GM21515 (cell line): ENCODE data around the gene GLIS1.
"Not testable (repeated sequence)": the region's sequence is repeated elsewhere in the genome, so short reads cannot be mapped to it uniquely, and the experiment has no call there.

ENCODE experiments used
- ATAC-seq: cut with Tn5 transposase; IDR thresholded peaks from one replicate; pipeline ENCODE4 v1.9.1; 2021; ENCODE audit not compliant: unreplicated experiment

GLIS1 gene

GRCh38 chr1:53567851-53568250 is 171.1 kb downstream of the GLIS1 start:
- no peak for ATAC-seq

DNA sequence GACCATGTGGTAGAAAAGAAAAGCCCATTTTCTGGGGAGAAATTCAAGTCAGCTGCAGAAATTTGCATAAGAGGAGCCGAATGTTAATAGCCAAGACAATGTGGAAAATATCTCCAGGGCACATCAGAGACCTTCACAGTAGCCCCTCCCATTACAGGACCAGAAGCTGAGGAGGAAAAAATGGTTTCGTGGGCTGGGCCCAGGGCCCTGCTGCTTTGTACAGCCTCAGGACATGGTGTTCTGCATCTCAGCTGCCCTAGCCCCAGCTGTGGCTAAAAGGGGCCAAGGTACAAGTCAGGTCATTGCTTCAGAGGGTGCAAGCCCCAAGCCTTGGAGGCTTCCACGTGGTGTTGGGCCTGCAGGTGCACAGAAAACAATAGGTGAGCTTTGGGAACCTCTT is 171.5 kb downstream of the GLIS1 start:
- ATAC-seq: no peak

- no peak for ATAC-seq
Observed at GRCh38 chr1:53563611-53564010, 175.4 kb downstream of the GLIS1 start.

- ATAC-seq: no peak
Observed at GRCh38 chr1:53562981-53563379, 176.0 kb downstream of the GLIS1 start.

DNA sequence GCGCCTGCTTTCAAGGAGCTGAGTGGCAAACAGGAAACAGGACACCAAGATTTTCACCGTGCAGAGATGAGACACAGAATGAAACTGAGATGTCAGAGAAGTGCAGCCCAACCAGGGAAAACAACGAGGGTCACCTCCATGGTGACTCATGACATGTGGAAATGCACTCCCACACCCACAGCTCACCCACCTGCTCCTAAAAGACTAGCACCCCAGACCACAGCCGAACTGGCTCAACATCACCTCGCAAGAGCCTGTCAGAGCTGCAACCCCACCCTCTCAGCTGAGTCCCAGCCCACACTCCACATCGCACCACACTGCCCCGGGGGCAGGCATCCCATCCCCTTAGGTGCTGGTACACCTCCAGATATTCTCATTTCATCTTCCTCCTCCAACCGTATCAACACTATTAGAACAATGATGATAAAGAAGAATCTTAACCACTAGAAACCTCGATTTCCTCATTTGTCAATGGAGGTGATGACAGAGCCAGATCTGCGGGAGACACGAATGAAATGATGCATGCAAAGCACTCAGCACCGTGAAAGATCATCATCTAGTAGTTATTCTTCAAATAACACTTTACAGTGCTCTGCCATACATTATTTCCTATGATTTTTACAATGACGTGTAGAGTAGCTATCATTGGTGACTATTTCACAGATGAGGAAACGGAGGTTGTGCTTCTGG is 176.5 kb downstream of the GLIS1 start:
- no peak for ATAC-seq

DNA sequence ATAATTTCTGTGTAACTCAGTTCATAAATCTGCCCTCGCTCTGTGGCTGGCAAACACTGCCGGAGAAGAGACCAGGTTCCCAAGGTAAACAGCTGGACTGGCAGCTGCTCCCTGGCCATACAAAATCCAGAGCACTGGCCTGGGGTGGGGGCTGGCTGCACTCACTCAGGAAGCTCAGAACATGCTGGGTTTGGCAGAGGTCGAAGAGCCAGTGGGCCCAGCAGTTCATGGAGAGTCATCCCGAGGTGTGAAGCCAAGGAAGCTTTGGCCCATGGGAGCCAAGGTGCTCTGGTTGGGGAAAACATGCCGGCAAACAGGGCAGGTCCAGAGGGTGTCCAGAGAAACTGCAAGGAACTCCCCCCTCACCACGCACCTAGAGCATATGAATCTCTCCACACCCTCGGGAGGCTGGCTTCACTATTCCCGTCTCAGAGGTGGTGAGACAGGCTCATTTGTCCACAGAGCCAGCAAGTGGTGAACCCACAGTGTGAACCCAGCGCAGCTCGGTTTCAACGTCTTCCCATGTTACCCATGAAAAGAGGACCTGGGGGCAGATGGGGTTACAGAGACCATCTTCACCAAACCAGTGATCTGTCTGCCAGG is 177.4 kb downstream of the GLIS1 start:
- ATAC-seq: no peak

GRCh38 chr1:53560581-53561502 is 178.1 kb downstream of the GLIS1 start:
- ATAC-seq: no peak

GRCh38 chr1:53559854-53560580 is 178.9 kb downstream of the GLIS1 start:
- ATAC-seq: no peak

DNA sequence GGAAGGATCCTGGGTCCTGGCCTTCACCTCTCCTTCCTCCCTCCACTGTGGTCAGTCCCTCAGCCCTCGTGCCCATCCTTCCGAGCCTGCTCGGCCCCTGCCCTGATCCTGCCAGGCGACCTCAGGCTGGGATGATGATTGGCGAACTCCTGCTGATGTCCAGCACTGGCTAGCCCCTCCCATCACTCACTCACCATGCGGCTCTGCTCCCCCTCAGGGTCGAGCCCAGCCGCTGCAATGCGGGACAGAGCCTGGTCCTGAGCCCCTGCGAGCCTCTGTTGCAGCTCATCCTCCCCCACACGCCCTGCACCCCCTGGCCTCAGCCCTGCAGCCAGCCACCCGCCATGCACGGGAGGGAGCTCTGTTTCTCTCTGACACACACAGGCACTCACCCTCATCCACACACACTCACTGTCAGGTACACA is 179.6 kb downstream of the GLIS1 start:
- ATAC-seq: no peak

GRCh38 chr1:53558739-53559315 is 180.1 kb downstream of the GLIS1 start:
- no peak for ATAC-seq

- ATAC-seq: no peak
Observed at GRCh38 chr1:53557830-53558738, 180.9 kb downstream of the GLIS1 start.

DNA sequence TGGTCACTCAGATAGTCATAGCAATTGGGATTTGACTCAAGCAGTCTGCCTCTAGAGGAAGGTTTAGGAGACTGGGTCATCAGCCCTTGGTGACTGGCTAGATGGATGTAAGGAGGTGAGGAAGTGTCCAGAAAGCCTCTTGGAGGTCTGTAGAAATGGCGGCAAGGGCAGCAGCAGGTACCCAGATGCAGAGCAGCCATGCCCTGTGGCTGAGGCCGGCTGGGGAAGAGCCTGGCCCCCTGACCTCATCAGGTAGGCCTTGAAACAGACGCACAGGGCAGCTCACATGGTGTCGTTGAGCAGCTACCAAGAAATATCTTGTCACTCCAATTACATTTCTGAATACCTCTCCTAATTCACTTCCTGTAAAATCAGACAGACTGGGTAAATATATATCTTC is 181.6 kb downstream of the GLIS1 start:
- ATAC-seq: no peak

- ATAC-seq: no peak
Observed at GRCh38 chr1:53556657-53557227, 182.2 kb downstream of the GLIS1 start.

GRCh38 chr1:53555620-53556326 is 183.2 kb downstream of the GLIS1 start:
- not testable (repeated sequence) for ATAC-seq

- no peak for ATAC-seq
Observed at GRCh38 chr1:53554592-53555305, 184.2 kb downstream of the GLIS1 start.

GRCh38 chr1:53553734-53554509 is 185.0 kb downstream of the GLIS1 start:
- no peak for ATAC-seq

- no peak for ATAC-seq
Observed at GRCh38 chr1:53552981-53553733, 185.8 kb downstream of the GLIS1 start.
